GM21737 (cell line): ENCODE measurements around the gene MKRN1.
"Not testable (repeated sequence)": the region's sequence is repeated elsewhere in the genome, so short reads cannot be mapped to it uniquely, and the experiment has no call there.

Experiments
- ATAC-seq: cut with Tn5 transposase; IDR thresholded peaks from one replicate; pipeline ENCODE4 v1.9.1; 2021; ENCODE audit warnings: mild to moderate bottlenecking, moderate library complexity; ENCODE audit not compliant: unreplicated experiment

Gene MKRN1

GRCh38 chr7:140479062-140479738 lies at the start of gene MKRN1:
TSS of gene MKRN1 (minus strand) at chr7:140479505. CDS start at chr7:140479344, 161 bp downstream.
- peak; percentile 94 for ATAC-seq

- no peak for ATAC-seq
These were observed 47.7 kb upstream of the MKRN1 start for GRCh38 chr7:140526787-140527664.

GRCh38 chr7:140526214-140526613 lies 46.9 kb upstream of the MKRN1 start:
- no peak for ATAC-seq

GRCh38 chr7:140525743-140526142 lies 46.4 kb upstream of the MKRN1 start:
- no peak for ATAC-seq

GRCh38 chr7:140521421-140521820 lies 42.1 kb upstream of the MKRN1 start:
- no peak for ATAC-seq

- no peak for ATAC-seq
These were observed 39.7 kb upstream of the MKRN1 start for GRCh38 chr7:140519007-140519399.

- no peak for ATAC-seq
These were observed 39.2 kb upstream of the MKRN1 start for GRCh38 chr7:140518370-140519006.

- ATAC-seq, result no peak
These were observed 38.5 kb upstream of the MKRN1 start for GRCh38 chr7:140517546-140518369.

- no peak for ATAC-seq
These were observed 33.2 kb upstream of the MKRN1 start for GRCh38 chr7:140512317-140513000.

- ATAC-seq, result no peak
These were observed 30.5 kb upstream of the MKRN1 start for GRCh38 chr7:140509789-140510188.

- not testable (repeated sequence) for ATAC-seq
These were observed 28.3 kb upstream of the MKRN1 start for GRCh38 chr7:140507556-140507955.

- no peak for ATAC-seq
These were observed 27.6 kb upstream of the MKRN1 start for GRCh38 chr7:140506788-140507464.

GRCh38 chr7:140501966-140502365 lies 22.7 kb upstream of the MKRN1 start:
- no peak for ATAC-seq

- ATAC-seq, result not testable (repeated sequence)
These were observed 18.5 kb upstream of the MKRN1 start for GRCh38 chr7:140497807-140498206.

- no peak for ATAC-seq
These were observed 18.0 kb upstream of the MKRN1 start for GRCh38 chr7:140497241-140497769.

GRCh38 chr7:140495514-140496097 lies 16.3 kb upstream of the MKRN1 start:
- ATAC-seq, result no peak

GRCh38 chr7:140494867-140495266 lies 15.6 kb upstream of the MKRN1 start:
- no peak for ATAC-seq

GRCh38 chr7:140489026-140489359 lies 9.7 kb upstream of the MKRN1 start:
- no peak for ATAC-seq
